DMS79 treated with DMSO at 0.1 percent for 48 hours (cell line): ENCODE data around the gene SOCS3.

Experiments
- DNase-seq: peaks from one replicate; lab custom pipeline; 2025; lab: John Stamatoyannopoulos, UW

SOCS3 gene

GRCh38 chr17:78307887-78308638, 51.8 kb downstream of the SOCS3 start:
- DNase-seq = peak; percentile 25

- DNase-seq = no peak
These were observed 53.0 kb downstream of the SOCS3 start for GRCh38 chr17:78306913-78307312.
